Erythroblast (primary cell): ENCODE results near the gene ERGIC1.

ENCODE experiments used
- GATA1 ChIP-seq: IDR thresholded peaks from 2 replicates; pipeline ENCODE4 v1.6.1; 2011; ENCODE audit warnings: low read depth, mild to moderate bottlenecking, control low read depth, low read length, moderate library complexity
- POLR2A ChIP-seq: IDR thresholded peaks from 2 replicates; pipeline ENCODE4 v1.6.1; 2011; ENCODE audit warnings: mild to moderate bottlenecking, low read length

DNA sequence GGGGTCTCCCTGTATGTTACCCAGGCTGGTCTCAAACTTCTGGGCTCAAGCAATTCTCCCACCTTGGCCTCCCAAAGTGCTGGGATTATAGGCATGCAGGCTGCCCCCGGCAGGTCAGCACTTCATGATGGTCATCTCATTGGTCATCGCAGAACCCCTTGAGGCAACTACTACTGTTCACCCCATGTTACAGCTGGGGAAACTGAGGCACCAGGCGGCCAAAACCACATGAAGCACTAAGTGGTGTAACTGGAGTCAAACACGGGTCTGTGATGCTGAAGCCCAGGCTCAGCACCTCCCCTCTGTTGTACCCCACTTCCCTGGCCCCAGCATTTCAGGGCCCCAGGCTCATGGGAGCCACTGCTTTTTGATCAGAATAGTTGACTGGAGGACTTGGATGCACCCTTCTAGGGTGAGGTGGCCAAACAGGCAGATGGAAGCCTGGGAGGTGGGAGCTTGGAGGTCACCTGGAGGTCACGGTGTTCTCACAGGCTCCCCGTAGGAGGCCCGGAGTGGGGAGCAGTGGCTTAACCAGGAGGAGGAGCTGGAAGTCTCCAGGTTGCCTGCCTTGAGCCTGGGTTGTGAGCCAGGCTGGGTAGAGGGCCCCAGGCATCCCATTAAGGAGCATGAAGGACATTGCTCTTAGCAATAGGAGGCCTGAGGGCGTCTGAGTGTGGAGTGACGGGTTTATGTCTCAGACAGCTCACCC lies 67.9 kb downstream of the ERGIC1 start:
- TF ChIP-seq POLR2A (no peak), GATA1 (no peak)
